GM12874 (cell line): Measurements from ENCODE around the gene PKNOX2.

Experiments
- TF ChIP-seq, protein P1 (sequence below): IDR thresholded peaks from 2 replicates; pipeline ENCODE4 v1.5.1; 2011; ENCODE audit warnings: low read depth, mild to moderate bottlenecking, control low read depth, low read length, moderate library complexity; ENCODE audit not compliant: insufficient read depth

The PKNOX2 gene

DNA sequence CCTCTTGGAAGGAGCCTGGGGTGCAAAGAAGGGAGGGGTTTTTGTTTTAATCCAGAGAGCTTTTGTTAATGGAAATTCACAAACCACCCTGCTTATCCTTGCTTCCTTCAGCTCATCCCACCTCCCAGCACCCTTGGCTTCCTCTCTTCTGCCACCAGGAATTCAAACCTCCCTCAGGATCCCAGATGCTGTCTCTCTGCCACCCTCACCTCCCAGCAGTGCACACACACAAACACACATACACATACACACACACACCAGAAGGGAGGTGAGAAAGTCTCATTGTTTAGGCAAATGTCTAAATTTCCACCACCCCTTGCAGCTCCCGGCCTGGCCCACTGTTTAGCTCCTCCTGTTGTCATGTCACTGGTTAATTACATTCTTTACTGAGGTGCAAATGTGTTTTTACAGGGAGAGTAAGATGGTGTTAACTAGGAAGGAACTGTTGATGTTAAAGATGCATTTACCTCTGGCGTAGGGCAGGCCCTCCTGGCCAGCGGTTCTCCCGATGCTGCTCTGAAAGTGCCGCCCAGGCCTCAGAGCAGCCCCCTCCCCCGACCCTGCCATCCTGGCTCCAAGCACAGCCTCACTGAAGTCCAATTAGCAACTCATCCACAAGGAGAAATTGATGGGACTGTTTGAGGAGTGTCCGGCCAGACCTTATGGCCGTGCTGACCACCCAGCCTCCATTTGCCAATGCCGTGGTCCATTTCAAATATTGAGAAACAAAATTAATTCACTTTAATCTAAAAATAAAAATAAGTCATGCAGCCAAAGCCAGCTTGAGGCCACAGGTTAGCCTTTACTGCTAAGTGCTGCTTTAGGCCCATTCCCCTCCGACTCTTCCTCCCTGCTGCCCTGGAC lies 166.1 kb downstream of the PKNOX2 start:
- TF ChIP-seq, protein P1, sequence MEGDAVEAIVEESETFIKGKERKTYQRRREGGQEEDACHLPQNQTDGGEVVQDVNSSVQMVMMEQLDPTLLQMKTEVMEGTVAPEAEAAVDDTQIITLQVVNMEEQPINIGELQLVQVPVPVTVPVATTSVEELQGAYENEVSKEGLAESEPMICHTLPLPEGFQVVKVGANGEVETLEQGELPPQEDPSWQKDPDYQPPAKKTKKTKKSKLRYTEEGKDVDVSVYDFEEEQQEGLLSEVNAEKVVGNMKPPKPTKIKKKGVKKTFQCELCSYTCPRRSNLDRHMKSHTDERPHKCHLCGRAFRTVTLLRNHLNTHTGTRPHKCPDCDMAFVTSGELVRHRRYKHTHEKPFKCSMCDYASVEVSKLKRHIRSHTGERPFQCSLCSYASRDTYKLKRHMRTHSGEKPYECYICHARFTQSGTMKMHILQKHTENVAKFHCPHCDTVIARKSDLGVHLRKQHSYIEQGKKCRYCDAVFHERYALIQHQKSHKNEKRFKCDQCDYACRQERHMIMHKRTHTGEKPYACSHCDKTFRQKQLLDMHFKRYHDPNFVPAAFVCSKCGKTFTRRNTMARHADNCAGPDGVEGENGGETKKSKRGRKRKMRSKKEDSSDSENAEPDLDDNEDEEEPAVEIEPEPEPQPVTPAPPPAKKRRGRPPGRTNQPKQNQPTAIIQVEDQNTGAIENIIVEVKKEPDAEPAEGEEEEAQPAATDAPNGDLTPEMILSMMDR, result no peak

DNA sequence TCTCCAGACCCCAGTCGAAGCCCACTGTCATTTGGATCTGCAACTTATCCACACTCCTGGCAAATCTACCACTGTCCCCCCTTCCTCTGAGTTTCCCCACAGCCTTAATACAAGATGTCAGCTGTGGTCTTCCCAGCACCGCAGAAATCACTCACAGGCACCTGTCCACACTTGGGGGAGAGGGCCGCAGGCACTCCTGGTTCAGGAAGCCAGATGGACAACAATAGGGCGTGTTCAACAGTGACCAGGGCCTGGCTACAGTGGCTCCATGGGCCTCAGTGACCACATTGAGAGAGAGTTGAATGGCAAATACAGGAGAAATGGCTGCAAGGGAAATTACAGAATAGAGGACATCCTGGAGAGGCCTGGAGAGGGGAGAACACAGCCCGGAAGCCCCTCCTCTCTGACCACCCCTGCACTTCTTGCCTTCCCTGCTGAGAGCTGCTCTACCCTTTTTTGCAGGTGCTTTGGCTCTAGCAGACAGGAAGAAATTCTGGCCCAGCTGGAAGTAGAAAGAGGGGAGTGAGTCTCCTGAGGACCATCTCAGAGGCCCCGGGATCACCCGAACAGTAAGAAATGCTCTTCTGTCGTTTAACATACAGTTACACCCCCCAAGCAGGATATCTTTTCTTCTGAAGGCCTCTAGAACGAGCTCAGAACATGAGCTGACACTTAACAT lies 166.9 kb downstream of the PKNOX2 start:
- TF ChIP-seq, protein P1, result no peak

DNA sequence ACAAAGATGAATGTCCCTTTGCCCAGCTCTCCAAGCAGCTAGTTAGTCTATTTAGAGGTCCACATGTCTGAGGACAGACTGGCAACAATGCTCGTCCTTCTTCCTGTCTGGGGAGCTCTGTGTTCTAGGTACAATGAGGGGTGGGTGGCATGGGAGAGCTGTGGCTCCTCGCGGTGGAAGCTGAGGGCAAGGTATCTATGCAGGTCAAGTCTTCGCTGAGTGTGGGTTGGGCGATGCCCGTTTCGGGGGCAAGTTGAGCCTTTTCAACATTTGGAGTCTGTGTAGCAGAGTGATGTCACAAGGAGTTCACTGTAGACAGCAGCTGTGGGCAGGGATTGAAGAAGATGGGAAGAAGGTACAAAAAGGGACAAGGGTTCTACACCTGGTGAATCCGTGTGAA lies 168.3 kb downstream of the PKNOX2 start:
- TF ChIP-seq, protein P1, result no peak

DNA sequence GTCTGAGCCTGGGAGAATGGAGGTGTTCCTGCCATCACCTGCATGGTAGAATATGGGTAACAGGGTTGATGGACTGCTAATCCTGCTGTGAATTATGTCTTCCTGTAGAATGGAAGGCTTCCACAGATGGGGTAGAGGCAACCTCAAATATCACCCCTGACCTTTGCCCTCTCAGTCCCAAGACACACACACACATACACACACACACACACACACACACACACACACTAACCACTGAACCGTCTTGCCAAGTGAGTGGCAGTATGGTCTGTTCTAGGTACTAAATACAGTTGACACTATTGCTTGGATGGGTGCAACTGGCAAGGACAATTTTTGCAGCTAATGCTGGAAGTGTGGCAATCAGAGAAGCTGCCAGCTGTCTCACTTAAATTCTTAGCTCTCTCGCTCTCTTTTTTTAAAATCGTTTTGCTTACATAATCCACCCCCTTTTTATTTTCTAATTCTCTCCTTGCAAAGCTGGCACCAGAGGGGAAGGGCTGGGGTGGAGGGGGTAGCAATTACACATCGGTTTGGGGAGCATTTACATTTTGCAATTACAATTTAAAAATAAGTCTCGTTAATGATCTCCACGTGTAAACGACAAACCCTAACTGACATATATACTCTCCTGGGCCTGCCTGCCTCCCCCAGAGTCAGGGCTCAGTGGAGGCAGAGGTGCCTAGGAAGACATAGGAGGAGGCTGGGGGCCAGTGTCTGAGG lies 169.0 kb downstream of the PKNOX2 start:
- TF ChIP-seq, protein P1, result no peak

DNA sequence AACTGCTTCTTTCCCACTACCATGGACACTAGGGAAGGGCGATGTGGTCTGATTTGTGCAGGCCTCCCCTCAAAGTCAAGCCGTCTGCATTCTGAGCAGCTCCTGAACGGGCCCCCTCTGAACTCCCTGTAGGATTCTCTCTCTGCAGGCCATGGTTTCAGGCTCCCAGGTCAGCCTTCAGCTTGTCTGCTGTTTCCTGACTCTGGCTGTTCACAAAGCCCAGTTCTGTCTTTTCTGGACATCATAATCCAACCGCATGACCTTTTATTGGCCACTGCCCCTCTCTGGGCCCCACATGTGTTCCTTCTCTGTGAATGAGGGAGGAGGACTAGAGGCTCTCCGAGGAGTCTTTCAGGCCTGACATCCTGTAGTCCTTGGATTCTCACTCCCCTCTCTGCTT lies 170.6 kb downstream of the PKNOX2 start:
- TF ChIP-seq, protein P1, result no peak

DNA sequence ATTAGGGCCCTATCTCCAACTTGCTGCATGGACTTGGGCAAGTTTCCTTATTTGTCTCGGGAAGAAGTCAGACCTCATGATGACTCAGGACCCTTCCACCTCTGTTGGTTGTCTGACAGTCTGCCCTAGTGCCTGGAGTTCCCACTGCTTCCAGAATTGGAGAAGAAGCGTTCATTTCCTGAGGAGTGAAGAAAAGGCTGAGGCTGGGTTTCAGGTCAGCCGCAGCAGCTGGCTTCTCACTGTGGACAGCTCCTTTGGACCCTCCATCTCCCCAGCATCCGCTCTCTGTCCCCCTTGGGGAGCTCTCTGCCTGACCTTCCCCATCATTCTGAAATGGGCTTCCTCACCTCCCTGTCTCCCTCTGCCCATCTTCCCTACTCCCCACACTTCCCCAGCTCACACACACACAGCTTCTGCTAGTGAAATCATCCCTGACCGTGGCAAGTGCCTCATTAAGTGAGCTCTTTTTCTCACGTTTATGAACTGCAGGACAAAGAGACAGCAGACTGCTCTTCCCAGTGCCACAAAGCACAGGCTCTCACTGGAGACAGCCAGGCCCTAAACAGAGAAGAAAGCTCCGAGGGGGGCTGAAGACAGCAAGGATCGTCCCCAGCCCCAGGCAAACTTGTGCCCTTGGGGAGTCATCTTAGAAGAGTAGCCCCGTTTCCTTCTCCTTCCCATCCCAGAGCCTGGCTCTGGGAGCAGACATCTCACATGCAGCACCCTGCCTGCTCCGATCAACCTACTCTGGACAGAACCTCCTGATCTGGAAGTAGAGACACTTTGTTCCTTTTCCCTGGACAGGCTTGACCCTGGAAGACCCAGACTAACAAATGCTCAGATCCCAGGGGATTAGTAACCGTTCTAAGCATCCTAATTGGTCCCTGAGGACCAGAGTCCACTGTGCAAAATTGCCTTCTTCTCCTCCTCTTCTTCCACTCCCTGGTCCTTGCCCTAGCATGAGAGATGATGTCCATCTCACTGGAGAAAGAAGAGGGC lies 173.6 kb downstream of the PKNOX2 start:
- TF ChIP-seq, protein P1, result no peak
